SK-N-SH treated with all-trans-retinoic acid at 6 μM for 48 hours (cell line): ENCODE data around the gene KL.

ENCODE experiments used
- ZFP3 ChIP-seq: fragments of 250-450 bp; sonication (Bioruptor Pico); IDR thresholded peaks from 2 replicates; pipeline ENCODE4 v1.5.0; 2020; ENCODE audit warnings: mild to moderate bottlenecking, moderate library complexity
- TF ChIP-seq, protein P1 (sequence below): fragments of 250-450 bp; sonication (Bioruptor Pico); IDR thresholded peaks from 2 replicates; pipeline ENCODE4 v1.5.1; 2020; ENCODE audit warnings: low read depth, mild to moderate bottlenecking, moderate library complexity

DNA sequence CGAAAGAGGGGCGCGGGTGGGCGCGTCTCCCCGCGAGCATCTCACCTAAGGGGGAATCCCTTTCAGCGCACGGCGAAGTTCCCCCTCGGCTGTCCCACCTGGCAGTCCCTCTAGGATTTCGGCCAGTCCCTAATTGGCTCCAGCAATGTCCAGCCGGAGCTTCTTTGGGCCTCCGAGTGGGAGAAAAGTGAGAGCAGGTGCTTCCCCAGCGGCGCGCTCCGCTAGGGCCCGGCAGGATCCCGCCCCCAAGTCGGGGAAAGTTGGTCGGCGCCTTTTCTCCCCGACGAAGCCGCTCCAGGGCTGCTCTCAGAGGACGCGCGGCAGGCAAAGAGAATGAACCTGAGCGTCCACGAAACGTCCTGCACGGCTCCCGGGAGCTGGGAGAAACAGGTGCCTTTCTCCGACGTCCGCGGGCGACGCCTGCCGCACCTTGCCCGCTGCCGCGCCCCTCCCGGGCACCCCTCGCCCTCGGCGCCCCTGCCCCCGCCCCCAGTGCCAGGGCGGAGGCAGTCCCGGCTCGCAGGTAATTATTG is 366 bp upstream of the KL start:
- TF ChIP-seq, protein P1, sequence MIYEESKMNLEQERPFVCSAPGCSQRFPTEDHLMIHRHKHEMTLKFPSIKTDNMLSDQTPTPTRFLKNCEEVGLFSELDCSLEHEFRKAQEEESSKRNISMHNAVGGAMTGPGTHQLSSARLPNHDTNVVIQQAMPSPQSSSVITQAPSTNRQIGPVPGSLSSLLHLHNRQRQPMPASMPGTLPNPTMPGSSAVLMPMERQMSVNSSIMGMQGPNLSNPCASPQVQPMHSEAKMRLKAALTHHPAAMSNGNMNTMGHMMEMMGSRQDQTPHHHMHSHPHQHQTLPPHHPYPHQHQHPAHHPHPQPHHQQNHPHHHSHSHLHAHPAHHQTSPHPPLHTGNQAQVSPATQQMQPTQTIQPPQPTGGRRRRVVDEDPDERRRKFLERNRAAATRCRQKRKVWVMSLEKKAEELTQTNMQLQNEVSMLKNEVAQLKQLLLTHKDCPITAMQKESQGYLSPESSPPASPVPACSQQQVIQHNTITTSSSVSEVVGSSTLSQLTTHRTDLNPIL, result no peak
- no peak for TF ChIP-seq ZFP3
